ENCODE data around the gene KLRB1.

The KLRB1 gene

GRCh38 chr12:9626291-9626690, 18.6 kb upstream of the KLRB1 start:
- TF ChIP-seq YY1 (IDR thresholded peaks at IDR 0.05; ENCODE audit: low read depth), result no peak

GRCh38 chr12:9625019-9625418, 17.3 kb upstream of the KLRB1 start:
- TF ChIP-seq CREB1 (IDR thresholded peaks at IDR 0.05; ENCODE audit: low read depth) (no peak), EGR1 (IDR thresholded peaks at IDR 0.05) (no peak), YY1 (IDR thresholded peaks at IDR 0.05; ENCODE audit: low read depth) (no peak), FOXM1 (IDR thresholded peaks at IDR 0.05; ENCODE audit: borderline replicate concordance, low read depth) (no peak), CEBPB (IDR thresholded peaks at IDR 0.05) (no peak), TEAD4 (IDR thresholded peaks at IDR 0.05) (no peak), MAX (IDR thresholded peaks at IDR 0.05) (no peak), USF1 (IDR thresholded peaks at IDR 0.05) (no peak), RAD21 (IDR thresholded peaks at IDR 0.05; ENCODE audit: low read depth) (no peak)

GRCh38 chr12:9619411-9620179, 11.9 kb upstream of the KLRB1 start:
- no peak for TF ChIP-seq RAD21 (IDR thresholded peaks at IDR 0.05; ENCODE audit: low read depth)

GRCh38 chr12:9617124-9617523, 9.4 kb upstream of the KLRB1 start:
- no peak for TF ChIP-seq TAF1 (IDR thresholded peaks at IDR 0.05; ENCODE audit: low read depth)

GRCh38 chr12:9615420-9616136, 7.9 kb upstream of the KLRB1 start:
- TF ChIP-seq NFIC (IDR thresholded peaks at IDR 0.05) (no peak), CEBPB (IDR thresholded peaks at IDR 0.05) (no peak), ZBTB7A (IDR thresholded peaks at IDR 0.05; ENCODE audit: low read depth) (no peak), EP300 (IDR thresholded peaks at IDR 0.05; ENCODE audit: borderline replicate concordance) (no peak)

GRCh38 chr12:9606736-9607372, 862 bp downstream of the KLRB1 start:
- no peak for TF ChIP-seq FOXM1 (IDR thresholded peaks at IDR 0.05; ENCODE audit: borderline replicate concordance, low read depth)
- TF ChIP-seq TEAD4 (IDR thresholded peaks at IDR 0.05), result no peak
- no peak for TF ChIP-seq TAF1 (IDR thresholded peaks at IDR 0.05; ENCODE audit: low read depth)
- no peak for TF ChIP-seq ZBTB7A (IDR thresholded peaks at IDR 0.05; ENCODE audit: low read depth)
- TF ChIP-seq RAD21 (IDR thresholded peaks at IDR 0.05; ENCODE audit: low read depth), result no peak
- TF ChIP-seq MAX (IDR thresholded peaks at IDR 0.05), result no peak
- no peak for TF ChIP-seq TCF12 (IDR thresholded peaks at IDR 0.05; ENCODE audit: low read depth)
- no peak for TF ChIP-seq NFIC (IDR thresholded peaks at IDR 0.05)
- TF ChIP-seq EGR1 (IDR thresholded peaks at IDR 0.05), result no peak
- no peak for TF ChIP-seq CREB1 (IDR thresholded peaks at IDR 0.05; ENCODE audit: low read depth)
- TF ChIP-seq CEBPB (IDR thresholded peaks at IDR 0.05), result no peak

GRCh38 chr12:9606247-9606646, 1.5 kb downstream of the KLRB1 start:
- TF ChIP-seq YY1 (IDR thresholded peaks at IDR 0.05; ENCODE audit: low read depth), result no peak
- TF ChIP-seq NFIC (IDR thresholded peaks at IDR 0.05), result no peak
- no peak for TF ChIP-seq TCF12 (IDR thresholded peaks at IDR 0.05; ENCODE audit: low read depth)
- TF ChIP-seq TAF1 (IDR thresholded peaks at IDR 0.05; ENCODE audit: low read depth), result no peak
- TF ChIP-seq EP300 (IDR thresholded peaks at IDR 0.05; ENCODE audit: borderline replicate concordance), result no peak
- no peak for TF ChIP-seq TEAD4 (IDR thresholded peaks at IDR 0.05)
- no peak for TF ChIP-seq EGR1 (IDR thresholded peaks at IDR 0.05)
- TF ChIP-seq MAX (IDR thresholded peaks at IDR 0.05), result no peak
- no peak for TF ChIP-seq FOXM1 (IDR thresholded peaks at IDR 0.05; ENCODE audit: borderline replicate concordance, low read depth)
- no peak for TF ChIP-seq RAD21 (IDR thresholded peaks at IDR 0.05; ENCODE audit: low read depth)
- TF ChIP-seq CREB1 (IDR thresholded peaks at IDR 0.05; ENCODE audit: low read depth), result no peak

GRCh38 chr12:9605483-9605882, 2.2 kb downstream of the KLRB1 start:
- TF ChIP-seq RAD21 (IDR thresholded peaks at IDR 0.05; ENCODE audit: low read depth) (no peak), YY1 (IDR thresholded peaks at IDR 0.05; ENCODE audit: low read depth) (no peak), TAF1 (IDR thresholded peaks at IDR 0.05; ENCODE audit: low read depth) (no peak), EP300 (IDR thresholded peaks at IDR 0.05; ENCODE audit: borderline replicate concordance) (no peak), NFIC (IDR thresholded peaks at IDR 0.05) (no peak), USF1 (IDR thresholded peaks at IDR 0.05) (no peak), MAX (IDR thresholded peaks at IDR 0.05) (no peak), REST (IDR thresholded peaks at IDR 0.05; ENCODE audit: low read depth) (no peak), TCF12 (IDR thresholded peaks at IDR 0.05; ENCODE audit: low read depth) (no peak), CEBPB (IDR thresholded peaks at IDR 0.05) (no peak), CREB1 (IDR thresholded peaks at IDR 0.05; ENCODE audit: low read depth) (no peak), FOXM1 (IDR thresholded peaks at IDR 0.05; ENCODE audit: borderline replicate concordance, low read depth) (no peak), TEAD4 (IDR thresholded peaks at IDR 0.05) (no peak), ZBTB7A (IDR thresholded peaks at IDR 0.05; ENCODE audit: low read depth) (no peak)
